HepG2 (cell line): ENCODE data around the gene EFS. TPM values are rescaled to one million over a fixed set of nuclear protein-coding genes. Genes with fewer than 3 reads are reported as not detected.

Experiments
- AGO2 ChIP-seq: fragments of 200-400 bp; formaldehyde crosslinking; optimal IDR thresholded peaks from 2 replicates; pipeline ENCODE3; 2017; ENCODE audit warnings: mild to moderate bottlenecking, low read depth, low read length, moderate library complexity
- CCAR2 ChIP-seq: fragments of 200-400 bp; formaldehyde crosslinking; optimal IDR thresholded peaks from 2 replicates; pipeline ENCODE3; 2018; ENCODE audit warnings: low read depth, mild to moderate bottlenecking, low read length, moderate library complexity
- DBP ChIP-seq: sonication (generic); formaldehyde crosslinking; IDR thresholded peaks from 2 replicates; pipeline ENCODE4 v1.4.0; 2020; ENCODE audit warnings: missing genetic modification reagents; ENCODE audit errors: not compliant biosample characterization
- FOSL2 ChIP-seq: sonication (generic); formaldehyde crosslinking; IDR thresholded peaks from 2 replicates; pipeline ENCODE4 v1.4.0; 2020; ENCODE audit warnings: missing genetic modification reagents
- FOXC1 ChIP-seq: sonication (generic); formaldehyde crosslinking; IDR thresholded peaks from 2 replicates; pipeline ENCODE4 v1.8.0; 2022; ENCODE audit warnings: mild to moderate bottlenecking, missing genetic modification reagents, borderline replicate concordance
- IRF1 ChIP-seq: sonication (generic); formaldehyde crosslinking; IDR thresholded peaks from 2 replicates; pipeline ENCODE4 v1.4.0; 2020; ENCODE audit warnings: low read depth, mild to moderate bottlenecking, missing genetic modification reagents
- MAX ChIP-seq: IDR thresholded peaks from 2 replicates; pipeline ENCODE4 v1.6.1; 2012; ENCODE audit warnings: inconsistent platforms
- MED8 ChIP-seq: sonication (generic); formaldehyde crosslinking; IDR thresholded peaks from 2 replicates; pipeline ENCODE4 v1.8.1; 2023; ENCODE audit warnings: mild to moderate bottlenecking, missing genetic modification reagents; ENCODE audit not compliant: insufficient replicate concordance
- RARG ChIP-seq: sonication (generic); formaldehyde crosslinking; IDR thresholded peaks from 2 replicates; pipeline ENCODE4 v1.4.0; 2020; ENCODE audit warnings: low read depth, mild to moderate bottlenecking, missing genetic modification reagents
- RXRB ChIP-seq: IDR thresholded peaks from 2 replicates; pipeline ENCODE4 v1.6.1; 2016; ENCODE audit warnings: borderline replicate concordance, missing genetic modification reagents, missing compliant biosample characterization
- THRA ChIP-seq: sonication (generic); formaldehyde crosslinking; IDR thresholded peaks from 2 replicates; pipeline ENCODE4 v1.4.0; 2020; ENCODE audit warnings: missing genetic modification reagents, borderline replicate concordance
- ZBTB3 ChIP-seq: sonication (generic); formaldehyde crosslinking; IDR thresholded peaks from 2 replicates; pipeline ENCODE4 v1.4.0; 2020; ENCODE audit warnings: low read depth, mild to moderate bottlenecking, moderate library complexity, missing genetic modification reagents, borderline replicate concordance
- ZFY ChIP-seq: sonication (generic); formaldehyde crosslinking; IDR thresholded peaks from 2 replicates; pipeline ENCODE4 v1.4.0; 2020; ENCODE audit warnings: missing genetic modification reagents
- ZNF576 ChIP-seq: sonication (generic); formaldehyde crosslinking; IDR thresholded peaks from 2 replicates; pipeline ENCODE4 v1.4.0; 2020; ENCODE audit warnings: mild to moderate bottlenecking, missing genetic modification reagents
- ZNF772 ChIP-seq: sonication (generic); formaldehyde crosslinking; IDR thresholded peaks from 2 replicates; pipeline ENCODE4 v1.5.0; 2020; ENCODE audit warnings: mild to moderate bottlenecking, missing genetic modification reagents
- ZNF784 ChIP-seq: sonication (generic); formaldehyde crosslinking; IDR thresholded peaks from 2 replicates; pipeline ENCODE4 v1.5.1; 2020; ENCODE audit warnings: missing genetic modification reagents, mild to moderate bottlenecking, borderline replicate concordance
- ZUFSP ChIP-seq: sonication (generic); formaldehyde crosslinking; IDR thresholded peaks from 2 replicates; pipeline ENCODE4 v1.9.0; 2021; ENCODE audit warnings: missing genetic modification reagents, mild to moderate bottlenecking, borderline replicate concordance
- polyA plus RNA-seq, 8 experiments: library from polyadenylated mRNA; depleted of rRNA in 3 of 8; stranded (reverse) in 7 of 8; unstranded in 1 of 8; fragments of >200 nt; fragmentation: Illumina TruSeq in 4 of 8; extraction: Trizol in 4 of 8; gene quantifications; 2 replicates each; pipeline versions ENCODE4 v1.2.1 to v1.2.3, GENCODE V29; 2011 to 2016; ENCODE audit warnings: low read depth in 4 of 8, missing spikeins in 1 of 8, mixed read lengths in 1 of 8; ENCODE audit not compliant: insufficient read depth in 1 of 8
- total RNA-seq, 5 experiments: library from RNA; depleted of rRNA; stranded (reverse); fragments of >200 nt; fragmentation: Illumina TruSeq; extraction: Trizol; gene quantifications; 2 replicates each; pipeline ENCODE4 v1.2.3, GENCODE V29; 2016; ENCODE audit warnings: low read depth in 1 of 5
- TF ChIP-seq, protein P1 (sequence below): sonication (generic); formaldehyde crosslinking; IDR thresholded peaks from 2 replicates; pipeline ENCODE4 v1.5.0; 2020; ENCODE audit warnings: mild to moderate bottlenecking, missing genetic modification reagents

Gene EFS
- total and polyA plus RNA-seq, 2 of the 13 experiments (the other 11 are each of a cell fraction or from before 2014, with no cell fraction given) = not detected

GRCh38 chr14:23321572-23322547, 43.1 kb downstream of the EFS start (continued):
- TF ChIP-seq MED8 (CRISPR knock-in tag) = no peak
- no peak for TF ChIP-seq ZBTB3 (CRISPR knock-in tag)
- peak; percentile 70 for TF ChIP-seq DBP (CRISPR knock-in tag)
- no peak for TF ChIP-seq MAX
- peak; percentile 93 for TF ChIP-seq AGO2
- TF ChIP-seq FOXC1 (CRISPR knock-in tag) = peak; percentile 90; the same call in 1 of the 2 replicates
- TF ChIP-seq ZNF772 (CRISPR knock-in tag) = 0 out of 2 replicates have a peak, but pooled peaks have one; percentile 19
- TF ChIP-seq IRF1 (CRISPR knock-in tag) = peak; percentile 12; the same call in 1 of the 2 replicates
- TF ChIP-seq RXRB = no peak
- peak; percentile 48 for TF ChIP-seq THRA (CRISPR knock-in tag)
- no peak; the same call in 1 of the 2 replicates for TF ChIP-seq ZNF784
- TF ChIP-seq ZFY (CRISPR knock-in tag) = peak; percentile 88
- no peak for TF ChIP-seq CCAR2
- TF ChIP-seq RARG = no peak; the same call in 1 of the 2 replicates
- TF ChIP-seq FOSL2 (CRISPR knock-in tag) = peak; percentile 56
- no peak for TF ChIP-seq ZNF576 (CRISPR knock-in tag)
- no peak for TF ChIP-seq ZUFSP (CRISPR knock-in tag)
- TF ChIP-seq, protein P1, sequence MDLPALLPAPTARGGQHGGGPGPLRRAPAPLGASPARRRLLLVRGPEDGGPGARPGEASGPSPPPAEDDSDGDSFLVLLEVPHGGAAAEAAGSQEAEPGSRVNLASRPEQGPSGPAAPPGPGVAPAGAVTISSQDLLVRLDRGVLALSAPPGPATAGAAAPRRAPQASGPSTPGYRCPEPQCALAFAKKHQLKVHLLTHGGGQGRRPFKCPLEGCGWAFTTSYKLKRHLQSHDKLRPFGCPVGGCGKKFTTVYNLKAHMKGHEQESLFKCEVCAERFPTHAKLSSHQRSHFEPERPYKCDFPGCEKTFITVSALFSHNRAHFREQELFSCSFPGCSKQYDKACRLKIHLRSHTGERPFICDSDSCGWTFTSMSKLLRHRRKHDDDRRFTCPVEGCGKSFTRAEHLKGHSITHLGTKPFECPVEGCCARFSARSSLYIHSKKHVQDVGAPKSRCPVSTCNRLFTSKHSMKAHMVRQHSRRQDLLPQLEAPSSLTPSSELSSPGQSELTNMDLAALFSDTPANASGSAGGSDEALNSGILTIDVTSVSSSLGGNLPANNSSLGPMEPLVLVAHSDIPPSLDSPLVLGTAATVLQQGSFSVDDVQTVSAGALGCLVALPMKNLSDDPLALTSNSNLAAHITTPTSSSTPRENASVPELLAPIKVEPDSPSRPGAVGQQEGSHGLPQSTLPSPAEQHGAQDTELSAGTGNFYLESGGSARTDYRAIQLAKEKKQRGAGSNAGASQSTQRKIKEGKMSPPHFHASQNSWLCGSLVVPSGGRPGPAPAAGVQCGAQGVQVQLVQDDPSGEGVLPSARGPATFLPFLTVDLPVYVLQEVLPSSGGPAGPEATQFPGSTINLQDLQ = no peak
